ENCODE results near the gene PNPLA7. TPM values are rescaled to one million over a fixed set of nuclear protein-coding genes. Genes with fewer than 3 reads are reported as not detected.
A peak's percentile ranks its signal among the peaks of the same experiment; 100 is the strongest.
"Not testable (repeated sequence)": the region's sequence is repeated elsewhere in the genome, so short reads cannot be mapped to it uniquely, and the experiment has no call there.

PNPLA7 gene
- polyA plus RNA-seq, 1 donor from 2014 or later, result 2.7 TPM

DNA sequence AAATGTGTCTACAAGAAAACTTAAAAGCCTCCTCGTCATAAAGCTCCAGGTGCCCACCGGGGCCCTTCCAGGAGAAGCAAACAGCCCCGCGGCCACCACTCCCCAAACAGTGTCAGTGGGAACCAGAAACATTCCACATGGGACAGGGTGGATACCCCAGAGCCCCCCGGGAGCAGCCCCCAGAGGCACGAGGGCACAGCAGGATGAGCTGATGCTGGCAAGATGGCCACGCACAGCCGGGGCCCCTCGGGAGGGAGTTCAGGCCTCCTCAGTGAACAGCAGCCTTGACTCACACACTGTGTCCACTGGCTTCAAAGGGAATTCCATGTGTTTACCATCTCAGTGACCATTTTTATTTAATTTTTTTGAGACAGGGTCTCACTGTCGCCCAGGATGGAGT is 137.8 kb downstream of the PNPLA7 start:
- no peak overlapping the region for H3K27ac Mint-ChIP-seq
- H3K4me3 Mint-ChIP-seq, result peak overlapping the region in 1 of 4 donors; percentile 54
- H3K9me3 Mint-ChIP-seq, result no peaks in the 10 kb centered on the region
- peaks cover 3% of the 10 kb centered on the region for H3K27me3 Mint-ChIP-seq
- peaks cover 5% of the 10 kb centered on the region for H3K36me3 Mint-ChIP-seq
- H3K4me1 Mint-ChIP-seq, result peaks cover 0 to 8% (median 5%) of the 10 kb centered on the region in 3 donors

- peaks cover 0 to 8% (median 5%) of the 10 kb centered on the region in 3 donors for H3K4me1 Mint-ChIP-seq
- H3K27me3 Mint-ChIP-seq, result peaks cover 3% of the 10 kb centered on the region
- H3K9me3 Mint-ChIP-seq, result no peaks in the 10 kb centered on the region
- H3K36me3 Mint-ChIP-seq, result peaks cover 5% of the 10 kb centered on the region
- no peak overlapping the region for H3K27ac Mint-ChIP-seq
- H3K4me3 Mint-ChIP-seq, result peak overlapping the region in 1 of 4 donors; percentile 54
Observed at GRCh38 chr9:137411645-137412380, 138.4 kb downstream of the PNPLA7 start.

- Mint-ChIP-seq H3K4me1 (peaks cover 0 to 8% (median 5%) of the 10 kb centered on the region in 3 donors), H3K36me3 (peaks cover 5% of the 10 kb centered on the region), H3K4me3 (no peak overlapping the region), H3K27me3 (peaks cover 3% of the 10 kb centered on the region), H3K27ac (no peak overlapping the region), H3K9me3 (no peaks in the 10 kb centered on the region)
Observed at GRCh38 chr9:137411260-137411644, 138.9 kb downstream of the PNPLA7 start.

DNA sequence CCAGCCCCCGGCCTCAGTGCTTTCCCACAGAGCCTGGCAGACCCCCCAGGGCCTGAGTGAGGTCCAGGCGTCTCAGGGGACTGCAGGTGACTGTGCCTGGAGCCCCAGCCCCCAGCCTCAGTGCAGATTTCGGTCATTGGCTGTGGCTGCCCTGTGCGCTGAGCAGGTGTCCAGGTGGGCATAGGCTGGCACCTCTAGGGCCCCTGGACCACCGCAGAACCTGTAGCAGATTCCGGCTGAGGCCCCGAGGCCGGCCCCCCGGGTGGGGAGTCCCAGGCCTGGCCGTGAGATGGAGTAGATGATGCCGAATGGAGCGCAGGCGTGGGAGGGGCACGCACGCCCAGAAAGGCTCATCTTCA is 139.3 kb downstream of the PNPLA7 start:
- Mint-ChIP-seq H3K36me3 (peaks cover 5% of the 10 kb centered on the region), H3K27me3 (peaks cover 3% of the 10 kb centered on the region), H3K9me3 (no peaks in the 10 kb centered on the region), H3K27ac (no peak overlapping the region), H3K4me3 (no peak overlapping the region), H3K4me1 (peaks cover 0 to 8% (median 5%) of the 10 kb centered on the region in 3 donors)

DNA sequence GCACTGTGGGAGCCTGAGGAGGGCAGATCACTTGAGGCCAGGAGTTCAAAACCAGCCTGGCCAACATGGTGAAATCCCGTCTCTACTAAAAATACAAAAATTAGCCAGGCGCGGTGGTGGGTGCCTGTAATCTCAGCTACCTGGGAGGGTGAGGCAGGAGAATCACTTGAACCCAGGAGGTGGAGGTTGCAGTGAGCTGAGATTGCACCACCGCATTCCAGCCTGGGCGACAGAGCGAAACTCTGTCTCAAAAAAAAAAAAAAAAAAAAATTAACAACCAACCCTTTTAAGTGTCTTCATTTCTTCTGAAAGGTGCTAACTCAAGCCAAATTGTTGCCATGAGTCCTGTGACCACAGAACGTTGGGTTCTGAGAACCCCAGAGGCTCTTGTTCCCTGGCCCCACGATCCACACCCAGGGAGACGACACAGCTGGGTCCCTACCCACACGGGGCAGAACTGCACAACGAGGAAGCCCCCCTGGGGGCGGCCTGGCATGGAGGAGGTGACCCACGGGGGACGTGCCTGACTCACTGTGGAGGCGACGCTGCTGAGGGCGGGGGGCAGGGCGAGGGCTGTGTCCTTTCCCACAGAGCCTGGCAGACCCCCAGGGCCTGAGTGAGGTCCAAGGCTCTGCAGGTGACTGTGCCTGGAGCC is 139.8 kb downstream of the PNPLA7 start:
- H3K27me3 Mint-ChIP-seq, H3K9me3 Mint-ChIP-seq, H3K4me3 Mint-ChIP-seq, H3K4me1 Mint-ChIP-seq, H3K36me3 Mint-ChIP-seq, H3K27ac Mint-ChIP-seq: not testable (repeated sequence)

Other genes starting within 250 kb of the PNPLA7 start
- not detected for gene NRARP, start 248.1 kb downstream of the PNPLA7 start, polyA plus RNA-seq
- 5.6 TPM for gene EXD3, start 127.2 kb downstream of the PNPLA7 start, polyA plus RNA-seq
- 1.4 TPM for gene NOXA1, start 127.0 kb downstream of the PNPLA7 start, polyA plus RNA-seq
- gene ENTPD8, start 109.0 kb downstream of the PNPLA7 start, polyA plus RNA-seq, result not detected
- gene NSMF, start 91.1 kb downstream of the PNPLA7 start, polyA plus RNA-seq, result 3.4 TPM
- 44.9 TPM for gene MRPL41, start 1.5 kb upstream of the PNPLA7 start, polyA plus RNA-seq
- 38.3 TPM for gene DPH7, start 28.5 kb upstream of the PNPLA7 start, polyA plus RNA-seq
- gene ZMYND19, start 40.1 kb upstream of the PNPLA7 start, polyA plus RNA-seq, result 8.8 TPM
- 49.2 TPM for gene ARRDC1, start 55.3 kb upstream of the PNPLA7 start, polyA plus RNA-seq
- gene EHMT1, start 68.6 kb upstream of the PNPLA7 start, polyA plus RNA-seq, result 39.1 TPM

Measured in IgD-negative memory B cell (primary cell).